ENCODE results near the gene CORIN. TPM values are rescaled to one million over a fixed set of nuclear protein-coding genes. Genes with fewer than 3 reads are reported as not detected.

Gene CORIN
- polyA plus RNA-seq, 1 donor (not counting 4 experiments of a cell fraction or from before 2014, with no cell fraction given), result 0.14 TPM

DNA sequence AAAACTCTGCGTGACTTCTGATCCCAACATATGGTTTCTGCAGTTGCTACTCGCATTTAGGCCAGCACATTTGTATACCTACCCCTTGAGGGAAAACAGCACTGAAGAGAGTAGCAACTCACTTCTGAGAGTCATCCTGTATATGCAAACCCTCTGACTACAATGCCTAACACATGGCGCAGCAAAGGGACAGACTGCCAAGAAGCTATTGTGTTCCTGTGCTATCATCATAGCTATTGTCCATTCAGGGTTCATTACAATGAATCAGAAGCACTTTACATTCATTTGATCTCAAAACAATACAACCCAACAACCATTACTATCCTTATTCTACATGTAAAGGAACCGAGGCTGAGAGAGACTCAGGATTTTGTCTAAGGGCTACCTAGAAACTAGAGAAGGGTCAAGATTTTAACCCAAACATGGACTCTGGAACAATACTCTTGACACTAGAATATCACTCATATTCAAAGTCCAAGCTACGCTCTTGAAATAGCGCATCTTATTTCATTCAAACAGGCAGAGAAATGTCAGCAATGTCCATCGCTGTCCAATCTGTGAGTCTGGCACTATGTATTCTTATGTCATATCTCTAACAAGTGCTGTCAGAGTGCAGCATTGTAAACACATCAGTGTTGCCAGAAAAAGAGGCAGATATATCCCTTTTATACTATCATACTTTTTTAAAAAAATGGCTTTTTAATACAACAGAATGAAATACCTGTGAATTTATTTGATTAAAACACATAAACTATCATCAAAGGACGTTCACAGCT, 173.6 kb downstream of the CORIN start:
- H3K36me3 ChIP-seq (ENCODE audit: control insufficient read depth in 2 of 2, extremely low read depth in 1 of 2, insufficient read depth in 2 of 2, low read length in 2 of 2), result no peaks in the 10 kb centered on the region
- H3K9ac ChIP-seq (ENCODE audit: control insufficient read depth, extremely low read depth, insufficient read depth, low read length), result no peak overlapping the region
- H2AFZ ChIP-seq (ENCODE audit: control insufficient read depth, low read length), result no peak overlapping the region
- H3K27me3 ChIP-seq (ENCODE audit: control insufficient read depth, extremely low read depth, insufficient read depth, low read length), result no peaks in the 10 kb centered on the region
- dilution Hi-C loops (cut with MboI; ENCODE audit: extremely low pct_ligation_motif_present, low sequenced_read_pairs), result no loop called here
- H3K9me1 ChIP-seq (ENCODE audit: control insufficient read depth, extremely low read depth, insufficient read depth, low read length), result no peaks in the 10 kb centered on the region
- H3K9me3 ChIP-seq (ENCODE audit: control insufficient read depth, low read depth, low read length), result no peaks in the 10 kb centered on the region
- H3K4me3 ChIP-seq (ENCODE audit: control insufficient read depth in 2 of 3, extremely low read depth in 1 of 3, insufficient read depth in 2 of 3, low read depth in 1 of 3, low read length in 3 of 3), result no peak overlapping the region
- FAIRE-seq, result no peak
- H3K4me2 ChIP-seq (ENCODE audit: control insufficient read depth, extremely low read depth, insufficient read depth, low read depth, low read length), result no peak overlapping the region
- H3K27ac ChIP-seq (ENCODE audit: control insufficient read depth, insufficient read depth, low read length), result no peak overlapping the region
- H3K4me1 ChIP-seq (ENCODE audit: control insufficient read depth, extremely low read depth, insufficient read depth, low read length), result no peaks in the 10 kb centered on the region
- no peaks in the 10 kb centered on the region for H4K20me1 ChIP-seq (ENCODE audit: control insufficient read depth, extremely low read depth, insufficient read depth, low read length)
- TF ChIP-seq, protein P1, sequence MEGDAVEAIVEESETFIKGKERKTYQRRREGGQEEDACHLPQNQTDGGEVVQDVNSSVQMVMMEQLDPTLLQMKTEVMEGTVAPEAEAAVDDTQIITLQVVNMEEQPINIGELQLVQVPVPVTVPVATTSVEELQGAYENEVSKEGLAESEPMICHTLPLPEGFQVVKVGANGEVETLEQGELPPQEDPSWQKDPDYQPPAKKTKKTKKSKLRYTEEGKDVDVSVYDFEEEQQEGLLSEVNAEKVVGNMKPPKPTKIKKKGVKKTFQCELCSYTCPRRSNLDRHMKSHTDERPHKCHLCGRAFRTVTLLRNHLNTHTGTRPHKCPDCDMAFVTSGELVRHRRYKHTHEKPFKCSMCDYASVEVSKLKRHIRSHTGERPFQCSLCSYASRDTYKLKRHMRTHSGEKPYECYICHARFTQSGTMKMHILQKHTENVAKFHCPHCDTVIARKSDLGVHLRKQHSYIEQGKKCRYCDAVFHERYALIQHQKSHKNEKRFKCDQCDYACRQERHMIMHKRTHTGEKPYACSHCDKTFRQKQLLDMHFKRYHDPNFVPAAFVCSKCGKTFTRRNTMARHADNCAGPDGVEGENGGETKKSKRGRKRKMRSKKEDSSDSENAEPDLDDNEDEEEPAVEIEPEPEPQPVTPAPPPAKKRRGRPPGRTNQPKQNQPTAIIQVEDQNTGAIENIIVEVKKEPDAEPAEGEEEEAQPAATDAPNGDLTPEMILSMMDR (optimal IDR thresholded peaks at IDR 0.05 in 1 of 3, IDR thresholded peaks at IDR 0.05 in 1 of 3, conservative IDR thresholded peaks at IDR 0.05 in 1 of 3; ENCODE audit: extremely low read depth in 1 of 3, insufficient read depth in 2 of 3, low read length in 3 of 3), result no peak
- TF ChIP-seq EZH2 (IDR thresholded peaks at IDR 0.05; ENCODE audit: low read length), result no peak
- no peaks in the 10 kb centered on the region for H3K79me2 ChIP-seq (ENCODE audit: control insufficient read depth, insufficient read depth, low read length)
- DNase-seq (ENCODE audit: low read depth, low spot score), result no peak

DNA sequence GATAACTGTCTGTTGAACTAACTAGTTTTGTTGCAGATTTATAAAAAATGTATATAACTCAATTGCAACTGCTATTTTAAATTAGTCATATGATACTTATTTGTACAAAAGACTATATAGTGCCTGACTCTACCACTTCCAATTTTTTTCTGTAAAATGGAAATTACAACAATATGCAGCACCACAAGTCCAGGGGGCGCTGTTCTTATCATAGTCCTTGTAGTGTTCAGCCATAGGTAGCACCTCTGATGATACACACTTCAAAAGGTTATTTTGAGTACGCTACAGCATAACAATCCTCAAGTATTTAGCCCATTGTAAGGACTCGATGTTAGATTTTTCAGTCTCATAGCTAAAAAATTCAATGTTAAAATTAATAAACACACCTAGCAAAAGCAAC, 174.9 kb downstream of the CORIN start:
- H3K9ac ChIP-seq (ENCODE audit: control insufficient read depth, extremely low read depth, insufficient read depth, low read length), result no peak overlapping the region
- no peak for DNase-seq (ENCODE audit: low read depth, low spot score)
- no peak overlapping the region for H3K4me2 ChIP-seq (ENCODE audit: control insufficient read depth, extremely low read depth, insufficient read depth, low read depth, low read length)
- no peaks in the 10 kb centered on the region for H3K36me3 ChIP-seq (ENCODE audit: control insufficient read depth in 2 of 2, extremely low read depth in 1 of 2, insufficient read depth in 2 of 2, low read length in 2 of 2)
- no peak overlapping the region for H3K4me3 ChIP-seq (ENCODE audit: control insufficient read depth in 2 of 3, extremely low read depth in 1 of 3, insufficient read depth in 2 of 3, low read depth in 1 of 3, low read length in 3 of 3)
- H3K27ac ChIP-seq (ENCODE audit: control insufficient read depth, insufficient read depth, low read length), result no peak overlapping the region
- no peaks in the 10 kb centered on the region for H3K9me3 ChIP-seq (ENCODE audit: control insufficient read depth, low read depth, low read length)
- no peaks in the 10 kb centered on the region for H3K27me3 ChIP-seq (ENCODE audit: control insufficient read depth, extremely low read depth, insufficient read depth, low read length)
- no peaks in the 10 kb centered on the region for H4K20me1 ChIP-seq (ENCODE audit: control insufficient read depth, extremely low read depth, insufficient read depth, low read length)
- FAIRE-seq, result no peak
- TF ChIP-seq EZH2 (IDR thresholded peaks at IDR 0.05; ENCODE audit: low read length), result no peak
- TF ChIP-seq, protein P1 (optimal IDR thresholded peaks at IDR 0.05 in 1 of 3, IDR thresholded peaks at IDR 0.05 in 1 of 3, conservative IDR thresholded peaks at IDR 0.05 in 1 of 3; ENCODE audit: extremely low read depth in 1 of 3, insufficient read depth in 2 of 3, low read length in 3 of 3), result peak; percentile 35 to 39 (median 37)
- dilution Hi-C loops (cut with MboI; ENCODE audit: extremely low pct_ligation_motif_present, low sequenced_read_pairs), result no loop called here
- no peaks in the 10 kb centered on the region for H3K79me2 ChIP-seq (ENCODE audit: control insufficient read depth, insufficient read depth, low read length)
- H2AFZ ChIP-seq (ENCODE audit: control insufficient read depth, low read length), result no peak overlapping the region
- no peaks in the 10 kb centered on the region for H3K4me1 ChIP-seq (ENCODE audit: control insufficient read depth, extremely low read depth, insufficient read depth, low read length)
- no peaks in the 10 kb centered on the region for H3K9me1 ChIP-seq (ENCODE audit: control insufficient read depth, extremely low read depth, insufficient read depth, low read length)

All from keratinocyte (primary cell).